KMS-11 (cell line): ENCODE data around the gene SPINK2.
A peak's percentile ranks its signal among the peaks of the same experiment; 100 is the strongest.

Source experiments
- H2AFZ ChIP-seq: fragments of 200-600 bp; sonication (generic); 2 replicates; pipeline ENCODE4 v1.6.1; 2016; ENCODE audit warnings: antibody characterized with exemption, mixed run types, low read depth
- H3K27ac ChIP-seq: fragments of 200-600 bp; sonication (generic); 2 replicates; pipeline ENCODE4 v1.6.1; 2016; ENCODE audit warnings: mild to moderate bottlenecking, mixed run types
- H3K27me3 ChIP-seq: fragments of 200-600 bp; sonication (generic); 2 replicates; pipeline ENCODE4 v1.6.1; 2017; ENCODE audit warnings: mild to moderate bottlenecking, low read depth, mixed run types, moderate library complexity; ENCODE audit not compliant: insufficient read depth
- H3K36me3 ChIP-seq: fragments of 200-600 bp; sonication (generic); 2 replicates; pipeline ENCODE4 v1.6.1; 2017; ENCODE audit warnings: mild to moderate bottlenecking, mixed run types; ENCODE audit not compliant: insufficient read depth
- H3K4me1 ChIP-seq: fragments of 200-600 bp; sonication (generic); 2 replicates; pipeline ENCODE4 v1.6.1; 2016; ENCODE audit warnings: mild to moderate bottlenecking, low read depth, mixed run types; ENCODE audit not compliant: poor library complexity, severe bottlenecking
- H3K4me2 ChIP-seq: fragments of 200-600 bp; sonication (generic); 2 replicates; pipeline ENCODE4 v1.7.0; 2016; ENCODE audit warnings: mild to moderate bottlenecking, mixed run types
- H3K4me3 ChIP-seq: fragments of 200-600 bp; sonication (generic); IDR thresholded peaks from 2 replicates; pipeline ENCODE4 v1.6.1; 2017; ENCODE audit warnings: low read depth, low read length, mixed read lengths; ENCODE audit not compliant: insufficient read depth
- H3K79me2 ChIP-seq: fragments of 200-600 bp; sonication (generic); 2 replicates; pipeline ENCODE4 v1.6.1; 2016; ENCODE audit warnings: low read depth, mixed run types; ENCODE audit not compliant: insufficient read depth
- H3K9ac ChIP-seq: fragments of 200-600 bp; sonication (generic); 2 replicates; pipeline ENCODE4 v1.6.1; 2016; ENCODE audit warnings: mild to moderate bottlenecking, mixed run types
- H4K20me1 ChIP-seq: fragments of 200-600 bp; sonication (generic); 2 replicates; pipeline ENCODE4 v1.6.1; 2016; ENCODE audit warnings: mild to moderate bottlenecking, mixed run types; ENCODE audit not compliant: insufficient read depth
- TF ChIP-seq, protein P1 (sequence below): fragments of 200-600 bp; sonication (generic); conservative IDR thresholded peaks from 2 replicates; pipeline ENCODE4 v1.6.1; 2017; ENCODE audit warnings: low read depth, mild to moderate bottlenecking, antibody characterized with exemption, low read length, moderate library complexity, mixed read lengths

SPINK2 gene

DNA sequence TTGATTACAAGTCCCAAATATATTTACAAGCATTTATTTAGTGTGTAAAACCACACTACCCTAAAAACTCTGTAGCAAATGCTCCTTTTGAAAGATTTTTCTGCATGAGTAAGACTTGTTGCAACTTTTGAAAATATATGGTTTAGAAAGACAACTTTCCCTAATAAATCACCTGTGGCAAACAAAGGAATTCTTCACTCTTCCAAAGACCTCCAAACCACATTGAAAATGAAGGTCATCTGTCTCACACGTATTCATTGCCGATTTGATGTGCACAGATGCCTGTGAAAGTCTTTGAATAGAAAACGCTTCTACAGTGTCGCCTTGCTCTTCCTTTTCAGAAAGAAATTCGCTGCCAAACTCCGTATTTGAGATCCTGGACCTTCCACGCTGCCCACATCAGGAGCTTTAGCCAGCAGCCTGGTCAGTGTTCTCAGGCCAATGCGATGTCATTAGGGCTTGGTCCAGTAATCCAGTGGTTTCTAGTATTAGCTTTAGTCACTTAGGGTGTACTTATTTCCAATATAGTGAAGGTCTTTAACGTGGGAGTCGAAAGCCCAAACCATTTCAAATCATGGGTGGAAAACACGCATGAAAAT, 22.2 kb downstream of the SPINK2 start:
- no peak overlapping the region for H3K4me3 ChIP-seq
- no peak overlapping the region for H3K27ac ChIP-seq
- peak overlapping the region; percentile 55; the same call in 1 of the 2 replicates for H3K4me2 ChIP-seq
- no peak overlapping the region for H3K9ac ChIP-seq
- H3K36me3 ChIP-seq, result no peaks in the 10 kb centered on the region
- peak overlapping the region; percentile 96; the same call in 1 of the 2 replicates for H2AFZ ChIP-seq
- no peaks in the 10 kb centered on the region for H4K20me1 ChIP-seq
- H3K79me2 ChIP-seq, result no peaks in the 10 kb centered on the region
- TF ChIP-seq, protein P1, sequence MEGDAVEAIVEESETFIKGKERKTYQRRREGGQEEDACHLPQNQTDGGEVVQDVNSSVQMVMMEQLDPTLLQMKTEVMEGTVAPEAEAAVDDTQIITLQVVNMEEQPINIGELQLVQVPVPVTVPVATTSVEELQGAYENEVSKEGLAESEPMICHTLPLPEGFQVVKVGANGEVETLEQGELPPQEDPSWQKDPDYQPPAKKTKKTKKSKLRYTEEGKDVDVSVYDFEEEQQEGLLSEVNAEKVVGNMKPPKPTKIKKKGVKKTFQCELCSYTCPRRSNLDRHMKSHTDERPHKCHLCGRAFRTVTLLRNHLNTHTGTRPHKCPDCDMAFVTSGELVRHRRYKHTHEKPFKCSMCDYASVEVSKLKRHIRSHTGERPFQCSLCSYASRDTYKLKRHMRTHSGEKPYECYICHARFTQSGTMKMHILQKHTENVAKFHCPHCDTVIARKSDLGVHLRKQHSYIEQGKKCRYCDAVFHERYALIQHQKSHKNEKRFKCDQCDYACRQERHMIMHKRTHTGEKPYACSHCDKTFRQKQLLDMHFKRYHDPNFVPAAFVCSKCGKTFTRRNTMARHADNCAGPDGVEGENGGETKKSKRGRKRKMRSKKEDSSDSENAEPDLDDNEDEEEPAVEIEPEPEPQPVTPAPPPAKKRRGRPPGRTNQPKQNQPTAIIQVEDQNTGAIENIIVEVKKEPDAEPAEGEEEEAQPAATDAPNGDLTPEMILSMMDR, result no peak
- H3K27me3 ChIP-seq, result no peaks in the 10 kb centered on the region
- H3K4me1 ChIP-seq, result peaks cover 24% of the 10 kb centered on the region

- no peak overlapping the region for H3K4me2 ChIP-seq
- TF ChIP-seq, protein P1, result no peak
- H2AFZ ChIP-seq, result no peak overlapping the region
Measured at GRCh38 chr4:56796211-56796610, 25.3 kb downstream of the SPINK2 start.

DNA sequence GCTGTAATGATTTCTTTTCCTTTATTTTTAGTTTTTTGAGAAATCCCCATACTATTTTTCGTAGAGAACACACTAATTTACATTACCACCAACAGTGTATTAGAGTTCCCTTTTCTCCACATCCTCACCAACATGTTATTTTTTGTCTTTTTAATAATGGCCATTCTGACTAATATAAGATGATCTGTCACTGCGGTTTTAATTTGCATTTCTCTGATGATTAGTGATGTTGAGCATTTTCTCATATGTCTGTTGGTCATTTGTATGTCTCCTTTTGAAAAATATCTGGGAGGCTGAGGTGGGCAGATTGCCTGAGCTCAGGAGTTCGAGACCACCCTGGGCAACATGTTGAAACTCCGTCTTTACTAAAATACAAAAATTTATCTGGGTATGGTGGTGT, 30.2 kb downstream of the SPINK2 start:
- no peak overlapping the region for H3K27ac ChIP-seq
- no peak overlapping the region for H2AFZ ChIP-seq
- no peak overlapping the region for H3K4me3 ChIP-seq
- no peaks in the 10 kb centered on the region for H3K79me2 ChIP-seq
- TF ChIP-seq, protein P1, result no peak
- no peak overlapping the region for H3K4me2 ChIP-seq
- H4K20me1 ChIP-seq, result no peaks in the 10 kb centered on the region
- no peaks in the 10 kb centered on the region for H3K4me1 ChIP-seq
- no peak overlapping the region for H3K9ac ChIP-seq
- H3K36me3 ChIP-seq, result no peaks in the 10 kb centered on the region
- H3K27me3 ChIP-seq, result no peaks in the 10 kb centered on the region

More at GRCh38 chr4:56796211-56796610, 25.3 kb downstream of the SPINK2 start:
- H3K4me3 ChIP-seq, result no peak overlapping the region
- H4K20me1 ChIP-seq, result no peaks in the 10 kb centered on the region
- H3K9ac ChIP-seq, result no peak overlapping the region
- no peak overlapping the region for H3K27ac ChIP-seq
- H3K27me3 ChIP-seq, result no peaks in the 10 kb centered on the region
- no peaks in the 10 kb centered on the region for H3K79me2 ChIP-seq
- peaks cover 9% of the 10 kb centered on the region for H3K4me1 ChIP-seq
- no peaks in the 10 kb centered on the region for H3K36me3 ChIP-seq

GRCh38 chr4:56790691-56791091, 30.8 kb downstream of the SPINK2 start:
- no peak overlapping the region for H3K4me3 ChIP-seq
- H3K27ac ChIP-seq, result no peak overlapping the region
- no peaks in the 10 kb centered on the region for H3K79me2 ChIP-seq
- no peaks in the 10 kb centered on the region for H3K4me1 ChIP-seq
- no peaks in the 10 kb centered on the region for H3K27me3 ChIP-seq
- H4K20me1 ChIP-seq, result no peaks in the 10 kb centered on the region
- no peak overlapping the region for H3K4me2 ChIP-seq
- H3K36me3 ChIP-seq, result no peaks in the 10 kb centered on the region
- TF ChIP-seq, protein P1, result no peak
- H2AFZ ChIP-seq, result no peak overlapping the region
- no peak overlapping the region for H3K9ac ChIP-seq
